Breast epithelium (tissue), 3 donors: ENCODE results near the gene ZNF366.

Source experiments
- POLR2A ChIP-seq: fragments of 450-650 bp; IDR thresholded peaks from one replicate; pipeline ENCODE4 v1.6.1; 2016; ENCODE audit warnings: antibody characterized with exemption, mild to moderate bottlenecking, moderate library complexity
- POLR2AphosphoS5 ChIP-seq, 3 donors: sonication (generic); formaldehyde crosslinking; IDR thresholded peaks; one replicate each; pipeline ENCODE4 v1.6.1; 2017; ENCODE audit warnings: antibody characterized with exemption in 3 of 3
- TF ChIP-seq, protein P1 (sequence below), 3 donors: fragments of 450-650 bp; IDR thresholded peaks; one replicate each; pipeline ENCODE4 v1.5.1; 2016 to 2017; ENCODE audit warnings: antibody characterized with exemption in 3 of 3, mild to moderate bottlenecking in 3 of 3, moderate library complexity in 3 of 3

- TF ChIP-seq POLR2A (no peak), POLR2AphosphoS5 (IDR thresholded peaks at IDR 0.05) (no peak)
- TF ChIP-seq, protein P1, sequence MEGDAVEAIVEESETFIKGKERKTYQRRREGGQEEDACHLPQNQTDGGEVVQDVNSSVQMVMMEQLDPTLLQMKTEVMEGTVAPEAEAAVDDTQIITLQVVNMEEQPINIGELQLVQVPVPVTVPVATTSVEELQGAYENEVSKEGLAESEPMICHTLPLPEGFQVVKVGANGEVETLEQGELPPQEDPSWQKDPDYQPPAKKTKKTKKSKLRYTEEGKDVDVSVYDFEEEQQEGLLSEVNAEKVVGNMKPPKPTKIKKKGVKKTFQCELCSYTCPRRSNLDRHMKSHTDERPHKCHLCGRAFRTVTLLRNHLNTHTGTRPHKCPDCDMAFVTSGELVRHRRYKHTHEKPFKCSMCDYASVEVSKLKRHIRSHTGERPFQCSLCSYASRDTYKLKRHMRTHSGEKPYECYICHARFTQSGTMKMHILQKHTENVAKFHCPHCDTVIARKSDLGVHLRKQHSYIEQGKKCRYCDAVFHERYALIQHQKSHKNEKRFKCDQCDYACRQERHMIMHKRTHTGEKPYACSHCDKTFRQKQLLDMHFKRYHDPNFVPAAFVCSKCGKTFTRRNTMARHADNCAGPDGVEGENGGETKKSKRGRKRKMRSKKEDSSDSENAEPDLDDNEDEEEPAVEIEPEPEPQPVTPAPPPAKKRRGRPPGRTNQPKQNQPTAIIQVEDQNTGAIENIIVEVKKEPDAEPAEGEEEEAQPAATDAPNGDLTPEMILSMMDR (IDR thresholded peaks at IDR 0.05) = no peak
Measured at GRCh38 chr5:72427016-72427415, 80.2 kb downstream of the ZNF366 start.
